ENCODE results near the gene ANP32A. TPM values are rescaled to one million over a fixed set of nuclear protein-coding genes. Genes with fewer than 3 reads are reported as not detected.
A peak's percentile ranks its signal among the peaks of the same experiment; 100 is the strongest.

Gene ANP32A
- total and polyA plus RNA-seq, 2 donors (not counting 1 experiment from before 2014, with no cell fraction given): 47.7 to 53.1 TPM

GRCh38 chr15:68783226-68784058 is 37.3 kb downstream of the ANP32A start:
- no peak overlapping the region for H3K4me3 ChIP-seq (replicated peaks in 1 of 4; ENCODE audit: control extremely low read depth in 1 of 4, insufficient read depth in 1 of 4, low read depth in 3 of 4, low read length in 4 of 4)
- DNase-seq (ENCODE audit: low read depth in 2 of 2): no peak
- H3K4me2 ChIP-seq (ENCODE audit: extremely low read depth, insufficient read depth, low read length): no peak overlapping the region
- H3K27ac ChIP-seq (ENCODE audit: insufficient read depth, low read length): no peak overlapping the region
- H3K79me2 ChIP-seq (ENCODE audit: control insufficient read depth, insufficient read depth, low read length): no peaks in the 10 kb centered on the region
- H3K4me1 ChIP-seq (ENCODE audit: control insufficient read depth, extremely low read depth, insufficient read depth, low read length): no peaks in the 10 kb centered on the region
- no peak for TF ChIP-seq EZH2 (IDR thresholded peaks at IDR 0.05; ENCODE audit: low read length, missing control alignments)
- peak; percentile 55 to 57 for TF ChIP-seq CTCF (conservative IDR thresholded peaks at IDR 0.05 in 1 of 2, IDR thresholded peaks at IDR 0.05 in 1 of 2; ENCODE audit: low read depth in 1 of 2, low read length in 2 of 2)
- peaks cover 9% of the 10 kb centered on the region for H3K36me3 ChIP-seq (ENCODE audit: control insufficient read depth, insufficient read depth, low read length)
- H3K9me3 ChIP-seq (ENCODE audit: control insufficient read depth, insufficient read depth, low read depth, low read length): no peaks in the 10 kb centered on the region
- H4K20me1 ChIP-seq (ENCODE audit: control insufficient read depth, extremely low read depth, insufficient read depth, low read length): no peaks in the 10 kb centered on the region
- no peak overlapping the region for H2AFZ ChIP-seq (ENCODE audit: low read length)
- no peaks in the 10 kb centered on the region for H3K27me3 ChIP-seq (ENCODE audit: control insufficient read depth, insufficient read depth, low read length)
- H3K9ac ChIP-seq (ENCODE audit: insufficient read depth, low read length): no peak overlapping the region

- Histone ChIP-seq H2AFZ (ENCODE audit: low read length) (no peak overlapping the region), H3K4me3 (replicated peaks in 1 of 4; ENCODE audit: control extremely low read depth in 1 of 4, insufficient read depth in 1 of 4, low read depth in 3 of 4, low read length in 4 of 4) (no peak overlapping the region), H4K20me1 (ENCODE audit: control insufficient read depth, extremely low read depth, insufficient read depth, low read length) (no peaks in the 10 kb centered on the region), H3K4me2 (ENCODE audit: extremely low read depth, insufficient read depth, low read length) (no peak overlapping the region), H3K79me2 (ENCODE audit: control insufficient read depth, insufficient read depth, low read length) (no peaks in the 10 kb centered on the region), H3K27ac (ENCODE audit: insufficient read depth, low read length) (no peak overlapping the region), H3K36me3 (ENCODE audit: control insufficient read depth, insufficient read depth, low read length) (peaks cover 9% of the 10 kb centered on the region), H3K27me3 (ENCODE audit: control insufficient read depth, insufficient read depth, low read length) (no peaks in the 10 kb centered on the region), H3K4me1 (ENCODE audit: control insufficient read depth, extremely low read depth, insufficient read depth, low read length) (no peaks in the 10 kb centered on the region), H3K9ac (ENCODE audit: insufficient read depth, low read length) (no peak overlapping the region), H3K9me3 (ENCODE audit: control insufficient read depth, insufficient read depth, low read depth, low read length) (no peaks in the 10 kb centered on the region)
- no peak for TF ChIP-seq CTCF (conservative IDR thresholded peaks at IDR 0.05 in 1 of 2, IDR thresholded peaks at IDR 0.05 in 1 of 2; ENCODE audit: low read depth in 1 of 2, low read length in 2 of 2)
- TF ChIP-seq EZH2 (IDR thresholded peaks at IDR 0.05; ENCODE audit: low read length, missing control alignments): no peak
- no peak for DNase-seq (ENCODE audit: low read depth in 2 of 2)
Observed at GRCh38 chr15:68782589-68783161, 38.0 kb downstream of the ANP32A start.

DNA sequence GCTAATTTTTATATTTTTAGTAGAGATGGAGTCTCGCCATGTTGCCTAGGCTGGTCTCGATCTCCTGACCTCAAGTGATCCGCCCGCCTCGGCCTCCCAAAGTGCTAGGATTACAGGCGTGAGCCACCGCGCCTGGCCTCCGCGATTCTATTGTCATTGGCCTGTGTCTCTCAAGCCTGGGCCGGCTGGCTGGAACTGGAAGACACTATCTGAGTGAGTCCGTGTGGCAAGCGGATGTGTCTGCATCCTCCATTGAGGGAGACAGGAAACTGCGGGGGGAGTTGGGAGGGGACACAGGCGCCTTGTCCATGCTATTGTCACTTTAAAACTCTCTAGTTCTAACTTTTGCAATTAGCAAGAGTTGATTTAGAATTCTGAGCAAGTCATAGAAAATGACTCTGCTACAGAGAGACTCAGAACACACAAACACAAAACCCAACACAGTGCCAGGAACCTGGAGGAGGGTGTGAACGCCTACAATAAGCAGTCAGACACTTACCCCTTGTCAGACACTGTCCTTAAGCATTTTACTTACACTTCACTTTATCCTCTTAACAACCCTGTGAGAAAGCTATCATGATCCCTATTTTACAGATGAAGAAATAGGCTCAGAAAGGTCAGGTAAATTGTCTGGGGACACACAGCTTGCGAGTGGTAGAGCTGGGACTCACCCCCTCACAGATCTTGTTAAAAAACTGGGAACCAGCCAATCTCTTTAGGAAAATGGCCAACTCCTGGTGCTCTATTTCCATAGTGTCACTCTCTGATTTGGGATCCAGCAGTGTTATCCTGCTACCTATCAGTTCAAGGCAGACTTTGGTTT is 38.7 kb downstream of the ANP32A start:
- Histone ChIP-seq H3K27ac (ENCODE audit: insufficient read depth, low read length) (no peak overlapping the region), H3K79me2 (ENCODE audit: control insufficient read depth, insufficient read depth, low read length) (no peaks in the 10 kb centered on the region), H3K9me3 (ENCODE audit: control insufficient read depth, insufficient read depth, low read depth, low read length) (no peaks in the 10 kb centered on the region), H2AFZ (ENCODE audit: low read length) (no peak overlapping the region), H3K4me1 (ENCODE audit: control insufficient read depth, extremely low read depth, insufficient read depth, low read length) (no peaks in the 10 kb centered on the region), H3K36me3 (ENCODE audit: control insufficient read depth, insufficient read depth, low read length) (peaks cover 9% of the 10 kb centered on the region), H3K4me2 (ENCODE audit: extremely low read depth, insufficient read depth, low read length) (no peak overlapping the region), H3K9ac (ENCODE audit: insufficient read depth, low read length) (no peak overlapping the region), H3K4me3 (replicated peaks in 1 of 4; ENCODE audit: control extremely low read depth in 1 of 4, insufficient read depth in 1 of 4, low read depth in 3 of 4, low read length in 4 of 4) (no peak overlapping the region), H3K27me3 (ENCODE audit: control insufficient read depth, insufficient read depth, low read length) (no peaks in the 10 kb centered on the region), H4K20me1 (ENCODE audit: control insufficient read depth, extremely low read depth, insufficient read depth, low read length) (no peaks in the 10 kb centered on the region)
- no peak for DNase-seq (ENCODE audit: low read depth in 2 of 2)
- TF ChIP-seq CTCF (conservative IDR thresholded peaks at IDR 0.05 in 1 of 2, IDR thresholded peaks at IDR 0.05 in 1 of 2; ENCODE audit: low read depth in 1 of 2, low read length in 2 of 2) (no peak), EZH2 (IDR thresholded peaks at IDR 0.05; ENCODE audit: low read length, missing control alignments) (no peak)
